Stomach (tissue), 4 donors: ENCODE measurements around the gene ATP2B2.

Source experiments
- POLR2AphosphoS5 ChIP-seq, 3 donors: sonication (generic); formaldehyde crosslinking; IDR thresholded peaks; one replicate each; pipeline ENCODE4 v1.6.1; 2016; ENCODE audit warnings: antibody characterized with exemption in 3 of 3
- TF ChIP-seq, protein P1 (sequence below), 7 experiments: fragments of 450-650 bp in 4 of 7; fragments of 200-600 bp in 3 of 7; sonication (generic) in 3 of 7; IDR thresholded peaks; one replicate each; pipeline ENCODE4 v1.5.1; 2016 to 2019; ENCODE audit warnings: antibody characterized with exemption in 7 of 7, control low read depth in 2 of 7, mild to moderate bottlenecking in 1 of 7

DNA sequence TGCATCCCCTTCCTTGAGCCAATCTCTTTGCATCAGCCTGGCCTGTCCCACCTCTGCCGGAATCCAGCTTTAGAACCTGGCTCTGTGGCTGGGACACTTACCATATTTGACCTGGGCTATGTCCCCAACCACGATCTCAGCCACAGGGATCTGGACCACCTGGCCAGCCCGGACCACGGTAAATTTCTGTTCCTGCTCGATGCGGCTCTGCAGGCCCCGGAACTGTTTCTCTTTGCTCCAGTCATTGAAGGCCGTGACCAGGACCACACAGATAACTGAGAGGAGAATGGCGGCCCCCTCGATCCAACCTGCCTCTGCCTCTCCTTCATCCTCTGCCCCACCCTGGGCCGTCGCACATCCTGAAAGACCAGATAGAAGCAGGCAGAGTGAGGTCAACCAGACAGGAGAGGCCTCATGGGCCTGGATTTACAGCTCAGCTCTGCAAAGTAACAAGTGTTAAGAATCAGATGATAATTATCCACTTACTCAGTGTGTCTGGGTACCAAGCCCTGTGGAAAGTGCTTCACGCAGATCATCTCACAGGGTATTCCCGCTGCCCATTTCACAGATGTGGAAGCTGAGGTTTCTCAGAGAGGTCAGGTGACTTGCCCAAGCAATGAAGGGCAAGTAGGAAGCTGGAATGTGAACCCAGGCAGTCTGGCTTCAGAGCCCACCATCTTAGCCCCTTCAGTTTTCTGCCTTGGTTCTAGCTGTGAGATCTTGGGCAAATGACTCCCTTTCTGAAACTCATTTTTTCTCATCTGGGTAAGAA, 103.2 kb downstream of the ATP2B2 start:
- TF ChIP-seq, protein P1, sequence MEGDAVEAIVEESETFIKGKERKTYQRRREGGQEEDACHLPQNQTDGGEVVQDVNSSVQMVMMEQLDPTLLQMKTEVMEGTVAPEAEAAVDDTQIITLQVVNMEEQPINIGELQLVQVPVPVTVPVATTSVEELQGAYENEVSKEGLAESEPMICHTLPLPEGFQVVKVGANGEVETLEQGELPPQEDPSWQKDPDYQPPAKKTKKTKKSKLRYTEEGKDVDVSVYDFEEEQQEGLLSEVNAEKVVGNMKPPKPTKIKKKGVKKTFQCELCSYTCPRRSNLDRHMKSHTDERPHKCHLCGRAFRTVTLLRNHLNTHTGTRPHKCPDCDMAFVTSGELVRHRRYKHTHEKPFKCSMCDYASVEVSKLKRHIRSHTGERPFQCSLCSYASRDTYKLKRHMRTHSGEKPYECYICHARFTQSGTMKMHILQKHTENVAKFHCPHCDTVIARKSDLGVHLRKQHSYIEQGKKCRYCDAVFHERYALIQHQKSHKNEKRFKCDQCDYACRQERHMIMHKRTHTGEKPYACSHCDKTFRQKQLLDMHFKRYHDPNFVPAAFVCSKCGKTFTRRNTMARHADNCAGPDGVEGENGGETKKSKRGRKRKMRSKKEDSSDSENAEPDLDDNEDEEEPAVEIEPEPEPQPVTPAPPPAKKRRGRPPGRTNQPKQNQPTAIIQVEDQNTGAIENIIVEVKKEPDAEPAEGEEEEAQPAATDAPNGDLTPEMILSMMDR (IDR thresholded peaks at IDR 0.05) = no peak
- TF ChIP-seq POLR2AphosphoS5 (IDR thresholded peaks at IDR 0.05) = no peak
